Large intestine (tissue), 3 donors: ENCODE measurements around the gene ZFAND3. TPM values are rescaled to one million over a fixed set of nuclear protein-coding genes. Genes with fewer than 3 reads are reported as not detected.
A peak's percentile ranks its signal among the peaks of the same experiment; 100 is the strongest.

ENCODE experiments used
- DNase-seq, 2 donors: peaks; one replicate each; pipeline versions ENCODE4 v3.0.0 to v3.0.0-alpha.2; 2013
- H3K27ac ChIP-seq: one replicate; pipeline ENCODE4 v1.5.1; 2013; ENCODE audit warnings: low read length
- H3K27me3 ChIP-seq: 2 replicates; pipeline ENCODE4 v1.6.1; 2013; ENCODE audit warnings: low read length; ENCODE audit not compliant: control insufficient read depth, insufficient read depth
- H3K36me3 ChIP-seq: 2 replicates; pipeline ENCODE4 v1.6.1; 2013; ENCODE audit warnings: low read length; ENCODE audit not compliant: control insufficient read depth, insufficient read depth
- H3K4me1 ChIP-seq: one replicate; pipeline ENCODE4 v1.6.1; 2013; ENCODE audit warnings: low read length; ENCODE audit not compliant: control insufficient read depth, insufficient read depth
- H3K4me3 ChIP-seq: one replicate; pipeline ENCODE4 v1.5.1; 2013; ENCODE audit warnings: low read length
- H3K9me3 ChIP-seq: one replicate; pipeline ENCODE4 v1.6.1; 2013; ENCODE audit warnings: mild to moderate bottlenecking, low read depth, low read length, moderate library complexity; ENCODE audit not compliant: control insufficient read depth
- WGBS: methylation state at CpG from one replicate; pipeline ENCODE4 v1.1.5; 2013; ENCODE audit warnings: low lambda C conversion rate; ENCODE audit not compliant: insufficient coverage; 5-methylcytosine and 5-hydroxymethylcytosine counted together
- polyA plus RNA-seq: library from polyadenylated mRNA; unstranded; fragments of 120-200 nt; gene quantifications from one replicate; pipeline ENCODE4 v1.2.1, GENCODE V29; 2013

The ZFAND3 gene
- polyA plus RNA-seq, 1 donor: 82.3 TPM

- WGBS: no CpG with 5 or more reads among the region's 6 CpGs
These were observed 26.5 kb upstream of the ZFAND3 start for GRCh38 chr6:37793067-37793466.

GRCh38 chr6:37794825-37795224 is 24.7 kb upstream of the ZFAND3 start:
- WGBS: no CpG with 5 or more reads among the region's 1 CpG
- H3K9me3 ChIP-seq: no peaks in the 10 kb centered on the region

More at GRCh38 chr6:37793067-37793466, 26.5 kb upstream of the ZFAND3 start:
- Histone ChIP-seq H3K4me3 (no peak overlapping the region), H3K36me3 (no peaks in the 10 kb centered on the region), H3K4me1 (no peaks in the 10 kb centered on the region), H3K27ac (no peak overlapping the region), H3K9me3 (no peaks in the 10 kb centered on the region), H3K27me3 (no peaks in the 10 kb centered on the region)
- DNase-seq: no peak

GRCh38 chr6:37798436-37799262 is 20.9 kb upstream of the ZFAND3 start:
- DNase-seq: no peak
- peaks cover 10% of the 10 kb centered on the region for H3K4me1 ChIP-seq
- H3K36me3 ChIP-seq: no peaks in the 10 kb centered on the region
- H3K4me3 ChIP-seq: no peak overlapping the region
- H3K9me3 ChIP-seq: no peaks in the 10 kb centered on the region
- no peaks in the 10 kb centered on the region for H3K27me3 ChIP-seq
- WGBS: 80% methylated on average over 1 of the region's 11 CpGs
- no peak overlapping the region for H3K27ac ChIP-seq

More at GRCh38 chr6:37794825-37795224, 24.7 kb upstream of the ZFAND3 start:
- no peak overlapping the region for H3K27ac ChIP-seq
- H3K4me3 ChIP-seq: no peak overlapping the region
- no peak for DNase-seq
- peaks cover 8% of the 10 kb centered on the region for H3K4me1 ChIP-seq
- H3K36me3 ChIP-seq: no peaks in the 10 kb centered on the region
- H3K27me3 ChIP-seq: no peaks in the 10 kb centered on the region

GRCh38 chr6:37799263-37799644 is 20.3 kb upstream of the ZFAND3 start:
- no peak overlapping the region for H3K4me3 ChIP-seq
- no peaks in the 10 kb centered on the region for H3K36me3 ChIP-seq
- H3K9me3 ChIP-seq: no peaks in the 10 kb centered on the region
- DNase-seq: peak; percentile 53 to 75
- 0% methylated on average over 1 of the region's 5 CpGs for WGBS
- peaks cover 10% of the 10 kb centered on the region for H3K4me1 ChIP-seq
- H3K27me3 ChIP-seq: no peaks in the 10 kb centered on the region
- H3K27ac ChIP-seq: no peak overlapping the region

GRCh38 chr6:37800703-37801604 is 18.6 kb upstream of the ZFAND3 start:
- Histone ChIP-seq H3K4me3 (no peak overlapping the region), H3K27ac (no peak overlapping the region), H3K9me3 (no peaks in the 10 kb centered on the region), H3K27me3 (no peaks in the 10 kb centered on the region), H3K36me3 (no peaks in the 10 kb centered on the region), H3K4me1 (peaks cover 10% of the 10 kb centered on the region)
- 100% methylated on average over 1 of the region's 10 CpGs for WGBS
- no peak for DNase-seq

- H3K4me1 ChIP-seq: peaks cover 10% of the 10 kb centered on the region
- no peak overlapping the region for H3K27ac ChIP-seq
- H3K27me3 ChIP-seq: no peaks in the 10 kb centered on the region
- H3K4me3 ChIP-seq: no peak overlapping the region
- H3K36me3 ChIP-seq: no peaks in the 10 kb centered on the region
- DNase-seq: no peak
- H3K9me3 ChIP-seq: no peaks in the 10 kb centered on the region
These were observed 18.0 kb upstream of the ZFAND3 start for GRCh38 chr6:37801605-37801940.

GRCh38 chr6:37802810-37803209 is 16.7 kb upstream of the ZFAND3 start:
- Histone ChIP-seq H3K4me3 (no peak overlapping the region), H3K9me3 (no peaks in the 10 kb centered on the region), H3K27ac (no peak overlapping the region), H3K36me3 (no peaks in the 10 kb centered on the region), H3K4me1 (peaks cover 10% of the 10 kb centered on the region), H3K27me3 (no peaks in the 10 kb centered on the region)
- 67% methylated on average over 1 of the region's 2 CpGs for WGBS
- no peak for DNase-seq

GRCh38 chr6:37804586-37804985 is 14.9 kb upstream of the ZFAND3 start:
- WGBS: no CpG with 5 or more reads among the region's 1 CpG
- Histone ChIP-seq H3K27ac (no peak overlapping the region), H3K4me3 (no peak overlapping the region), H3K9me3 (no peaks in the 10 kb centered on the region), H3K36me3 (no peaks in the 10 kb centered on the region), H3K4me1 (peaks cover 4% of the 10 kb centered on the region), H3K27me3 (no peaks in the 10 kb centered on the region)
- DNase-seq: no peak

GRCh38 chr6:37806213-37806612 is 13.3 kb upstream of the ZFAND3 start:
- H3K36me3 ChIP-seq: no peaks in the 10 kb centered on the region
- H3K4me1 ChIP-seq: no peaks in the 10 kb centered on the region
- WGBS: no CpG with 5 or more reads among the region's 2 CpGs
- H3K9me3 ChIP-seq: no peaks in the 10 kb centered on the region
- H3K27ac ChIP-seq: no peak overlapping the region
- DNase-seq: peak; percentile 31 to 68
- H3K27me3 ChIP-seq: no peaks in the 10 kb centered on the region
- H3K4me3 ChIP-seq: no peak overlapping the region

- no CpG with 5 or more reads among the region's 6 CpGs for WGBS
- Histone ChIP-seq H3K4me3 (no peak overlapping the region), H3K9me3 (no peaks in the 10 kb centered on the region), H3K4me1 (no peaks in the 10 kb centered on the region), H3K36me3 (no peaks in the 10 kb centered on the region), H3K27me3 (no peaks in the 10 kb centered on the region), H3K27ac (no peak overlapping the region)
- DNase-seq: peak in 1 of 2 donors; percentile 31
These were observed 11.9 kb upstream of the ZFAND3 start for GRCh38 chr6:37807656-37808055.
